Measurements from ENCODE around the gene ASTN2.
"Not testable (repeated sequence)": the region's sequence is repeated elsewhere in the genome, so short reads cannot be mapped to it uniquely, and the experiment has no call there.

ASTN2 gene

DNA sequence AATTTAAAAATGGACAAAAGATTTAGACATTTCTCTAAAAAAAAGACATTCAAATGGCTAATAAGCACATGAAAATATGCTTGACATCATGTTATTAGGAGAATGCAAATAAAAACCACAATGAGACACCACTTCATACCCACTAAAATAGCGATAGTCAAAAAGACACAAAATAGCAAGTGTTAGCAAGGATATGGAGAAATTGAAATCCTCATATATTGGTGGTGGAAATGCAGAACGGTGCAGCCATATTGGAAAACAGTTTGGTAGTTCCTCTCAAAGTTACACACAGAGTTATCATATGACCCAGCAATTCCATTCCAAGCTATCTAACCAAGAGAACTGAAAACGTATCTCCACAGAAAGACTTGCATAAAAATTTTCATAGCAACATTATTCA lies 955.3 kb downstream of the ASTN2 start:
- Histone ChIP-seq H3K79me2 (ENCODE audit: insufficient read depth, low read depth) (no peaks in the 10 kb centered on the region), H3K27ac (no peak overlapping the region), H3K4me1 (ENCODE audit: low read depth, poor library complexity, severe bottlenecking) (no peaks in the 10 kb centered on the region), H2AFZ (ENCODE audit: low read depth) (no peak overlapping the region), H3K27me3 (ENCODE audit: insufficient read depth, low read depth) (no peaks in the 10 kb centered on the region), H3K36me3 (ENCODE audit: insufficient read depth) (no peaks in the 10 kb centered on the region), H4K20me1 (ENCODE audit: insufficient read depth) (no peaks in the 10 kb centered on the region), H3K4me2 (no peak overlapping the region), H3K4me3 (IDR thresholded peaks at IDR 0.05; ENCODE audit: insufficient read depth, low read depth, low read length) (no peak overlapping the region), H3K9ac (no peak overlapping the region)
- TF ChIP-seq, protein P1, sequence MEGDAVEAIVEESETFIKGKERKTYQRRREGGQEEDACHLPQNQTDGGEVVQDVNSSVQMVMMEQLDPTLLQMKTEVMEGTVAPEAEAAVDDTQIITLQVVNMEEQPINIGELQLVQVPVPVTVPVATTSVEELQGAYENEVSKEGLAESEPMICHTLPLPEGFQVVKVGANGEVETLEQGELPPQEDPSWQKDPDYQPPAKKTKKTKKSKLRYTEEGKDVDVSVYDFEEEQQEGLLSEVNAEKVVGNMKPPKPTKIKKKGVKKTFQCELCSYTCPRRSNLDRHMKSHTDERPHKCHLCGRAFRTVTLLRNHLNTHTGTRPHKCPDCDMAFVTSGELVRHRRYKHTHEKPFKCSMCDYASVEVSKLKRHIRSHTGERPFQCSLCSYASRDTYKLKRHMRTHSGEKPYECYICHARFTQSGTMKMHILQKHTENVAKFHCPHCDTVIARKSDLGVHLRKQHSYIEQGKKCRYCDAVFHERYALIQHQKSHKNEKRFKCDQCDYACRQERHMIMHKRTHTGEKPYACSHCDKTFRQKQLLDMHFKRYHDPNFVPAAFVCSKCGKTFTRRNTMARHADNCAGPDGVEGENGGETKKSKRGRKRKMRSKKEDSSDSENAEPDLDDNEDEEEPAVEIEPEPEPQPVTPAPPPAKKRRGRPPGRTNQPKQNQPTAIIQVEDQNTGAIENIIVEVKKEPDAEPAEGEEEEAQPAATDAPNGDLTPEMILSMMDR (conservative IDR thresholded peaks at IDR 0.05; ENCODE audit: low read depth, low read length), result no peak

GRCh38 chr9:116456490-116457088 lies 958.3 kb downstream of the ASTN2 start:
- H2AFZ ChIP-seq (ENCODE audit: low read depth), result no peak overlapping the region
- no peak overlapping the region for H3K4me2 ChIP-seq
- H3K4me1 ChIP-seq (ENCODE audit: low read depth, poor library complexity, severe bottlenecking), result no peaks in the 10 kb centered on the region
- TF ChIP-seq, protein P1 (conservative IDR thresholded peaks at IDR 0.05; ENCODE audit: low read depth, low read length), result no peak
- H3K9ac ChIP-seq, result no peak overlapping the region
- no peak overlapping the region for H3K4me3 ChIP-seq (IDR thresholded peaks at IDR 0.05; ENCODE audit: insufficient read depth, low read depth, low read length)
- H4K20me1 ChIP-seq (ENCODE audit: insufficient read depth), result no peaks in the 10 kb centered on the region
- H3K27me3 ChIP-seq (ENCODE audit: insufficient read depth, low read depth), result no peaks in the 10 kb centered on the region
- no peak overlapping the region for H3K27ac ChIP-seq
- H3K36me3 ChIP-seq (ENCODE audit: insufficient read depth), result no peaks in the 10 kb centered on the region
- H3K79me2 ChIP-seq (ENCODE audit: insufficient read depth, low read depth), result no peaks in the 10 kb centered on the region

GRCh38 chr9:116454539-116454938 lies 960.3 kb downstream of the ASTN2 start:
- not testable (repeated sequence) for H3K4me2 ChIP-seq; H3K27me3 ChIP-seq (ENCODE audit: insufficient read depth, low read depth); H3K36me3 ChIP-seq (ENCODE audit: insufficient read depth); H3K9ac ChIP-seq; H3K4me1 ChIP-seq (ENCODE audit: low read depth, poor library complexity, severe bottlenecking); H2AFZ ChIP-seq (ENCODE audit: low read depth); H3K4me3 ChIP-seq (IDR thresholded peaks at IDR 0.05; ENCODE audit: insufficient read depth, low read depth, low read length); H3K79me2 ChIP-seq (ENCODE audit: insufficient read depth, low read depth); H4K20me1 ChIP-seq (ENCODE audit: insufficient read depth); H3K27ac ChIP-seq

DNA sequence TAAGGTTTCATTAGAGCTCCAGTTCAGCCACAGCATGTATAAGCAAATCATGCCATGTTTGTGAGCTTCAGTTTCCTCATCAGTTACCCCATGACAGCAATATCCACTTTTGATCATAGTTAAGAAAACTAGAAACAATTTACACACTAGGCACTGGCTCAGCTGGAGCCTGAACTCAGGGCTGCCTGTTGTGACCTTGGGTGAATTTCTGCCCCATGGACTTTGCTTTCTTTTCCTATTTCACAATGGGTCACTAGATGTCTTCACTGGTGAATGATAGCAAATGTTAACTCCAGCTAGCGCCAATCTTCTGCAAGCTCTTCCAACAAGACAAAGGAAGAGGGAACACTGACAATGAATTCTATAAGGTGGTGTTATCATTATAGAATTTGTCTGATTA lies 961.1 kb downstream of the ASTN2 start:
- TF ChIP-seq, protein P1 (conservative IDR thresholded peaks at IDR 0.05; ENCODE audit: low read depth, low read length), result no peak

GRCh38 chr9:116452634-116453033 lies 962.2 kb downstream of the ASTN2 start:
- H2AFZ ChIP-seq (ENCODE audit: low read depth), result no peak overlapping the region
- no peak overlapping the region for H3K27ac ChIP-seq
- H3K4me3 ChIP-seq (IDR thresholded peaks at IDR 0.05; ENCODE audit: insufficient read depth, low read depth, low read length), result no peak overlapping the region
- TF ChIP-seq, protein P1 (conservative IDR thresholded peaks at IDR 0.05; ENCODE audit: low read depth, low read length), result no peak
- H3K9ac ChIP-seq, result no peak overlapping the region
- no peak overlapping the region for H3K4me2 ChIP-seq
- no peaks in the 10 kb centered on the region for H3K36me3 ChIP-seq (ENCODE audit: insufficient read depth)
- no peaks in the 10 kb centered on the region for H4K20me1 ChIP-seq (ENCODE audit: insufficient read depth)
- peaks cover 5% of the 10 kb centered on the region for H3K4me1 ChIP-seq (ENCODE audit: low read depth, poor library complexity, severe bottlenecking)
- no peaks in the 10 kb centered on the region for H3K79me2 ChIP-seq (ENCODE audit: insufficient read depth, low read depth)
- H3K27me3 ChIP-seq (ENCODE audit: insufficient read depth, low read depth), result no peaks in the 10 kb centered on the region

More for the DNA sequence above, 961.1 kb downstream of the ASTN2 start:
- Histone ChIP-seq H3K36me3 (ENCODE audit: insufficient read depth) (no peaks in the 10 kb centered on the region), H3K27me3 (ENCODE audit: insufficient read depth, low read depth) (no peaks in the 10 kb centered on the region), H3K4me2 (no peak overlapping the region), H3K4me1 (ENCODE audit: low read depth, poor library complexity, severe bottlenecking) (peaks cover 5% of the 10 kb centered on the region), H4K20me1 (ENCODE audit: insufficient read depth) (no peaks in the 10 kb centered on the region), H2AFZ (ENCODE audit: low read depth) (no peak overlapping the region), H3K79me2 (ENCODE audit: insufficient read depth, low read depth) (no peaks in the 10 kb centered on the region), H3K9ac (no peak overlapping the region), H3K4me3 (IDR thresholded peaks at IDR 0.05; ENCODE audit: insufficient read depth, low read depth, low read length) (no peak overlapping the region), H3K27ac (no peak overlapping the region)
